SK-N-MC (cell line): Measurements from ENCODE around the gene TXNRD2.

ENCODE experiments used
- EZH2 ChIP-seq: fragments of 200-600 bp; sonication (generic); IDR thresholded peaks from one replicate; pipeline ENCODE4 v1.6.1; 2017; ENCODE audit warnings: antibody characterized with exemption
- POLR2AphosphoS5 ChIP-seq: IDR thresholded peaks from 2 replicates; pipeline ENCODE4 v1.6.1; 2012; ENCODE audit warnings: mild to moderate bottlenecking, low read depth, low read length, borderline replicate concordance

GRCh38 chr22:19868333-19868732 lies 73.3 kb downstream of the TXNRD2 start:
- TF ChIP-seq POLR2AphosphoS5 (no peak), EZH2 (no peak)
